ENCODE measurements around the gene SIPA1.

DNA sequence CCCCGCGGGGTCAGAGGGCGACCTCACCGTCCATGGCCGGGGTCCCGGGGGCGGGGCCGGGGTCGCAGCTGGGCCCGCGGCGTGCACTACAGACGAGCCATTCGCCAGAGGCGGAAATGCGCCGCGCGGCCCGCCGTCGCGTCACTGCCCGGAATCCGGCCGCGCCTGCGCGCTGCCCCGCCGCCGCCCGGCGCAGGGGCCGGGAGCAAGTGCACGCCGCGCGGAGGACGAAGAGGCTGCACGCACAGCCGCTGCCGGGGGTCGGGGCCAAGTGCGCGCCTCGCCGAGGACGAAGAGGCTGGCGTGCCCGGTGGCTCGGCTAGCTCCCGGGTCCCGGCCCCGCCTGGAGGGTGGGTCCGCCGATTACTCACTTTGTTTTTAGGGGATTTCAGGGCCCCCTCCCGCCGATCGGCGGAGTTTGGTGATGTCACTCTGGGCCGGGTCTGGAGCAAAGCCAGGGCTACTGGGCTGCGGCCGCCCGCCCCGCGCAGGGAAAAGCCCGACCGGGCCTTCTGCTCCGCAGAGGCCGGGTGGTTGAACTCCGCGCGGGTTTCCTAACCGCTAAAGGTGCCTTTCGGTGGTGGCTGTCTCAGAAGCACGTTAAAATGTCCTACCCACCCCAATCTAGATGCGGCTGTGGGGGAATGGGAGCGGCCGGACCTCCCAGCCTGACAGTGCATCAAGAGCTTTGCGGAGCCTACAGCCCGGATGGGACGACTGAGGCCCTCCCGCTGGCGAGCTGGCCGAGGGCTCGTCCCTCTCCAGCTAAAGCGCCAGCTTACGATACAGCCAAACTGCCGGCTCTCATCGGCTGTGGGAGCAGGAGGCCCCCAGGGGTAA lies 25.1 kb downstream of the SIPA1 start, which contains the start of gene RELA:
- TF ChIP-seq KAT8 (IDR thresholded peaks at IDR 0.05; ENCODE audit: low read depth) (no peak), FOXK2 (conservative IDR thresholded peaks at IDR 0.05 in 1 of 2, IDR thresholded peaks at IDR 0.05 in 1 of 2; ENCODE audit: low read depth in 2 of 2) (no peak), ZFX (CRISPR knock-in tag; IDR thresholded peaks at IDR 0.05) (peak; percentile 99), RBM17 (IDR thresholded peaks at IDR 0.05; ENCODE audit: borderline replicate concordance, low read depth, low read length) (no peak), MYNN (IDR thresholded peaks at IDR 0.05) (no peak), MYNN (CRISPR knock-in tag; IDR thresholded peaks at IDR 0.05) (no peak), DPF2 (IDR thresholded peaks at IDR 0.05) (no peak), SIN3B (IDR thresholded peaks at IDR 0.05; ENCODE audit: low read depth) (peak; percentile 79)
- TF ChIP-seq, protein P1, sequence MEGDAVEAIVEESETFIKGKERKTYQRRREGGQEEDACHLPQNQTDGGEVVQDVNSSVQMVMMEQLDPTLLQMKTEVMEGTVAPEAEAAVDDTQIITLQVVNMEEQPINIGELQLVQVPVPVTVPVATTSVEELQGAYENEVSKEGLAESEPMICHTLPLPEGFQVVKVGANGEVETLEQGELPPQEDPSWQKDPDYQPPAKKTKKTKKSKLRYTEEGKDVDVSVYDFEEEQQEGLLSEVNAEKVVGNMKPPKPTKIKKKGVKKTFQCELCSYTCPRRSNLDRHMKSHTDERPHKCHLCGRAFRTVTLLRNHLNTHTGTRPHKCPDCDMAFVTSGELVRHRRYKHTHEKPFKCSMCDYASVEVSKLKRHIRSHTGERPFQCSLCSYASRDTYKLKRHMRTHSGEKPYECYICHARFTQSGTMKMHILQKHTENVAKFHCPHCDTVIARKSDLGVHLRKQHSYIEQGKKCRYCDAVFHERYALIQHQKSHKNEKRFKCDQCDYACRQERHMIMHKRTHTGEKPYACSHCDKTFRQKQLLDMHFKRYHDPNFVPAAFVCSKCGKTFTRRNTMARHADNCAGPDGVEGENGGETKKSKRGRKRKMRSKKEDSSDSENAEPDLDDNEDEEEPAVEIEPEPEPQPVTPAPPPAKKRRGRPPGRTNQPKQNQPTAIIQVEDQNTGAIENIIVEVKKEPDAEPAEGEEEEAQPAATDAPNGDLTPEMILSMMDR (IDR thresholded peaks at IDR 0.05 in 2 of 3, conservative IDR thresholded peaks at IDR 0.05 in 1 of 3; ENCODE audit: insufficient read depth in 2 of 3, low read depth in 1 of 3, low read length in 3 of 3), result no peak
